Measurements from ENCODE around the gene SPI1.

SPI1 gene

GRCh38 chr11:47414685-47415070 is 36.3 kb upstream of the SPI1 start:
- Histone ChIP-seq H3K9me3 (ENCODE audit: control insufficient read depth, insufficient read depth, low read depth, low read length) (no peaks in the 10 kb centered on the region), H3K4me3 (ENCODE audit: low read depth, low read length) (no peak overlapping the region), H3K36me3 (ENCODE audit: control insufficient read depth in 2 of 2, insufficient read depth in 1 of 2, low read length in 2 of 2) (peaks cover 0 to 76% of the 10 kb centered on the region in 2 experiments; a peak in 2 of 3 replicates), H3K27ac (ENCODE audit: extremely low read depth, low read depth, low read length) (no peak overlapping the region), H3K4me1 (ENCODE audit: control insufficient read depth, insufficient read depth, low read length) (no peaks in the 10 kb centered on the region)
- ChIA-PET CTCF (no interaction called here), POLR2A (interaction anchor here (0.6 kb wide), 1 partner anchor 77 kb away, joined by 3 read pairs; no protein-coding TSS in a partner anchor)
- TF ChIP-seq ZFP3 (tag by site-specific recombination; IDR thresholded peaks at IDR 0.05; ENCODE audit: low read depth) (no peak), ZNF837 (tag by site-specific recombination; IDR thresholded peaks at IDR 0.05) (no peak), ZNF138 (tag by site-specific recombination; IDR thresholded peaks at IDR 0.05; ENCODE audit: borderline replicate concordance) (no peak), ZNF324 (tag by site-specific recombination; IDR thresholded peaks at IDR 0.05) (no peak), ZNF184 (tag by site-specific recombination; IDR thresholded peaks at IDR 0.05) (no peak), ZBTB21 (tag by site-specific recombination; IDR thresholded peaks at IDR 0.05) (no peak), ZNF707 (tag by site-specific recombination; IDR thresholded peaks at IDR 0.05) (no peak), ZBTB10 (tag by site-specific recombination; IDR thresholded peaks at IDR 0.05) (no peak), ZNF155 (tag by site-specific recombination; IDR thresholded peaks at IDR 0.05) (no peak), ZNF426 (tag by site-specific recombination; IDR thresholded peaks at IDR 0.05) (no peak), ZBTB11 (tag by site-specific recombination; conservative IDR thresholded peaks at IDR 0.05; ENCODE audit: low read depth) (no peak), ZBTB8A (tag by site-specific recombination; IDR thresholded peaks at IDR 0.05) (no peak), ZNF585B (tag by site-specific recombination; IDR thresholded peaks at IDR 0.05) (no peak), ZNF23 (tag by site-specific recombination; IDR thresholded peaks at IDR 0.05; ENCODE audit: borderline replicate concordance) (no peak), ZNF488 (tag by site-specific recombination; IDR thresholded peaks at IDR 0.05) (no peak), ZSCAN16 (tag by site-specific recombination; IDR thresholded peaks at IDR 0.05) (no peak), PRDM4 (tag by site-specific recombination; IDR thresholded peaks at IDR 0.05) (no peak), ZSCAN18 (tag by site-specific recombination; IDR thresholded peaks at IDR 0.05) (no peak), ZNF513 (tag by site-specific recombination; IDR thresholded peaks at IDR 0.05) (no peak)

Measured in HEK293 (cell line).